GM18867 (cell line): ENCODE data around the gene GNA14.
A peak's percentile ranks its signal among the peaks of the same experiment; 100 is the strongest.
"Not testable (repeated sequence)": the region's sequence is repeated elsewhere in the genome, so short reads cannot be mapped to it uniquely, and the experiment has no call there.

Source experiments
- ATAC-seq: cut with Tn5 transposase; IDR thresholded peaks from one replicate; pipeline ENCODE4 v1.9.1; 2021; ENCODE audit warnings: mild to moderate bottlenecking, moderate library complexity; ENCODE audit not compliant: unreplicated experiment

Gene GNA14

GRCh38 chr9:77455312-77455927 lies 192.7 kb downstream of the GNA14 start:
- peak; percentile 65 for ATAC-seq

- ATAC-seq: no peak
Measured at GRCh38 chr9:77454663-77455062, 193.5 kb downstream of the GNA14 start.

GRCh38 chr9:77453825-77454647 lies 194.1 kb downstream of the GNA14 start:
- ATAC-seq: no peak

- no peak for ATAC-seq
Measured at GRCh38 chr9:77451507-77451906, 196.6 kb downstream of the GNA14 start.

GRCh38 chr9:77450085-77450475 lies 198.0 kb downstream of the GNA14 start:
- ATAC-seq: no peak

GRCh38 chr9:77449240-77450084 lies 198.7 kb downstream of the GNA14 start:
- ATAC-seq: no peak

- no peak for ATAC-seq
Measured at GRCh38 chr9:77447646-77448045, 200.5 kb downstream of the GNA14 start.

- no peak for ATAC-seq
Measured at GRCh38 chr9:77442436-77442835, 205.7 kb downstream of the GNA14 start.

- not testable (repeated sequence) for ATAC-seq
Measured at GRCh38 chr9:77441124-77441523, 207.0 kb downstream of the GNA14 start.

GRCh38 chr9:77440057-77440456 lies 208.1 kb downstream of the GNA14 start:
- ATAC-seq: no peak

- no peak for ATAC-seq
Measured at GRCh38 chr9:77438653-77439052, 209.5 kb downstream of the GNA14 start.

- no peak for ATAC-seq
Measured at GRCh38 chr9:77435688-77436087, 212.4 kb downstream of the GNA14 start.

- no peak for ATAC-seq
Measured at GRCh38 chr9:77435277-77435676, 212.8 kb downstream of the GNA14 start.

- ATAC-seq: peak; percentile 93
Measured at GRCh38 chr9:77433675-77434445, 214.3 kb downstream of the GNA14 start.

- ATAC-seq: no peak
Measured at GRCh38 chr9:77432053-77432452, 216.1 kb downstream of the GNA14 start.

GRCh38 chr9:77429928-77430327 lies 218.2 kb downstream of the GNA14 start:
- ATAC-seq: no peak

- ATAC-seq: no peak
Measured at GRCh38 chr9:77427256-77427927, 220.7 kb downstream of the GNA14 start.

- ATAC-seq: no peak
Measured at GRCh38 chr9:77426712-77427111, 221.4 kb downstream of the GNA14 start.

GRCh38 chr9:77424993-77425392 lies 223.1 kb downstream of the GNA14 start:
- ATAC-seq: no peak

- ATAC-seq: no peak
Measured at GRCh38 chr9:77423841-77424240, 224.3 kb downstream of the GNA14 start.
